ENCODE data around the gene UTY.

The UTY gene

GRCh38 chrY:13333791-13334190, 146.0 kb downstream of the UTY start:
- H3K36me3 ChIP-seq (ENCODE audit: control insufficient read depth in 2 of 2, insufficient read depth in 1 of 2, low read length in 2 of 2), result no peaks in the 10 kb centered on the region
- POLR2A ChIA-PET, result no interaction called here
- no peak overlapping the region for H3K4me3 ChIP-seq (ENCODE audit: low read depth, low read length)
- TF ChIP-seq ZNF175 (tag by site-specific recombination; IDR thresholded peaks at IDR 0.05), result no peak
- TF ChIP-seq ZNF148 (tag by site-specific recombination; IDR thresholded peaks at IDR 0.05; ENCODE audit: borderline replicate concordance), result no peak
- TF ChIP-seq ZNF423 (tag by site-specific recombination; IDR thresholded peaks at IDR 0.05), result no peak
- TF ChIP-seq SP7 (tag by site-specific recombination; IDR thresholded peaks at IDR 0.05), result no peak
- TF ChIP-seq ZNF354C (tag by site-specific recombination; IDR thresholded peaks at IDR 0.05; ENCODE audit: borderline replicate concordance, low read depth), result no peak
- no peak for TF ChIP-seq ZBTB44 (tag by site-specific recombination; IDR thresholded peaks at IDR 0.05)
- TF ChIP-seq ZBTB21 (tag by site-specific recombination; IDR thresholded peaks at IDR 0.05), result no peak
- no peak for TF ChIP-seq ZNF23 (tag by site-specific recombination; IDR thresholded peaks at IDR 0.05; ENCODE audit: borderline replicate concordance)
- CTCF ChIA-PET, result no interaction called here
- H3K27ac ChIP-seq (ENCODE audit: extremely low read depth, low read depth, low read length), result no peak overlapping the region
- no peaks in the 10 kb centered on the region for H3K4me1 ChIP-seq (ENCODE audit: control insufficient read depth, insufficient read depth, low read length)
- H3K9me3 ChIP-seq (ENCODE audit: control insufficient read depth, insufficient read depth, low read depth, low read length), result no peaks in the 10 kb centered on the region

- H3K4me3 ChIP-seq (ENCODE audit: low read depth, low read length), result no peak overlapping the region
- POLR2A ChIA-PET, result no interaction called here
- H3K27ac ChIP-seq (ENCODE audit: extremely low read depth, low read depth, low read length), result no peak overlapping the region
- TF ChIP-seq ZNF169 (tag by site-specific recombination; IDR thresholded peaks at IDR 0.05) (no peak), KLF1 (tag by site-specific recombination; IDR thresholded peaks at IDR 0.05) (no peak), PRDM1 (tag by site-specific recombination; IDR thresholded peaks at IDR 0.05) (no peak), ZNF639 (tag by site-specific recombination; IDR thresholded peaks at IDR 0.05) (no peak), ZNF791 (tag by site-specific recombination; IDR thresholded peaks at IDR 0.05) (no peak), ZNF521 (tag by site-specific recombination; IDR thresholded peaks at IDR 0.05) (no peak), ZNF600 (tag by site-specific recombination; IDR thresholded peaks at IDR 0.05) (no peak), ZSCAN23 (tag by site-specific recombination; IDR thresholded peaks at IDR 0.05) (no peak), ZNF16 (tag by site-specific recombination; IDR thresholded peaks at IDR 0.05; ENCODE audit: low read depth) (no peak), ZNF10 (tag by site-specific recombination; IDR thresholded peaks at IDR 0.05) (no peak)
- H3K4me1 ChIP-seq (ENCODE audit: control insufficient read depth, insufficient read depth, low read length), result no peaks in the 10 kb centered on the region
- no peaks in the 10 kb centered on the region for H3K9me3 ChIP-seq (ENCODE audit: control insufficient read depth, insufficient read depth, low read depth, low read length)
- CTCF ChIA-PET, result no interaction called here
- H3K36me3 ChIP-seq (ENCODE audit: control insufficient read depth in 2 of 2, insufficient read depth in 1 of 2, low read length in 2 of 2), result no peaks in the 10 kb centered on the region
These were observed 149.2 kb downstream of the UTY start for GRCh38 chrY:13330651-13331050.

GRCh38 chrY:13312966-13313365, 166.9 kb downstream of the UTY start:
- H3K4me3 ChIP-seq (ENCODE audit: low read depth, low read length), result no peak overlapping the region
- H3K4me1 ChIP-seq (ENCODE audit: control insufficient read depth, insufficient read depth, low read length), result no peaks in the 10 kb centered on the region
- H3K9me3 ChIP-seq (ENCODE audit: control insufficient read depth, insufficient read depth, low read depth, low read length), result no peaks in the 10 kb centered on the region
- H3K36me3 ChIP-seq (ENCODE audit: control insufficient read depth in 2 of 2, insufficient read depth in 1 of 2, low read length in 2 of 2), result no peaks in the 10 kb centered on the region
- no peak overlapping the region for H3K27ac ChIP-seq (ENCODE audit: extremely low read depth, low read depth, low read length)
- ChIA-PET CTCF (no interaction called here), POLR2A (no interaction called here)
- TF ChIP-seq GLIS2 (tag by site-specific recombination; IDR thresholded peaks at IDR 0.05) (no peak), ZEB2 (tag by site-specific recombination; IDR thresholded peaks at IDR 0.05) (no peak), AEBP2 (tag by site-specific recombination; IDR thresholded peaks at IDR 0.05; ENCODE audit: borderline replicate concordance) (no peak), HOXA7 (CRISPR knock-in tag; IDR thresholded peaks at IDR 0.05; ENCODE audit: borderline replicate concordance) (no peak), ZNF624 (tag by site-specific recombination; IDR thresholded peaks at IDR 0.05) (no peak), ZNF76 (tag by site-specific recombination; IDR thresholded peaks at IDR 0.05; ENCODE audit: borderline replicate concordance, low read depth) (no peak)
